Stomach smooth muscle (tissue), 2 donors: ENCODE data around the gene RACGAP1.

Experiments used
- H3K27ac ChIP-seq: one replicate; pipeline ENCODE4 v1.7.0; 2013; ENCODE audit warnings: mild to moderate bottlenecking, low read length, inconsistent platforms
- H3K27me3 ChIP-seq, 2 donors: one replicate each; pipeline ENCODE4 v1.7.0; 2013; ENCODE audit warnings: low read length in 2 of 2; ENCODE audit not compliant: insufficient read depth in 2 of 2, control insufficient read depth in 1 of 2
- H3K36me3 ChIP-seq, 2 donors: one replicate each; pipeline ENCODE4 v1.7.0; 2013; ENCODE audit warnings: low read length in 2 of 2; ENCODE audit not compliant: control insufficient read depth in 2 of 2, insufficient read depth in 2 of 2
- H3K4me1 ChIP-seq: one replicate; pipeline ENCODE4 v1.7.0; 2013; ENCODE audit warnings: low read length; ENCODE audit not compliant: control insufficient read depth, insufficient read depth
- H3K4me3 ChIP-seq, 2 donors: one replicate each; pipeline ENCODE4 v1.7.0; 2013; ENCODE audit warnings: low read length in 2 of 2
- H3K9ac ChIP-seq, 2 donors: one replicate each; pipeline ENCODE4 v1.7.0; 2013; ENCODE audit warnings: low read length in 2 of 2, mild to moderate bottlenecking in 1 of 2
- H3K9me3 ChIP-seq, 2 donors: one replicate each; pipeline ENCODE4 v1.7.0; 2013; ENCODE audit warnings: low read length in 2 of 2; ENCODE audit not compliant: control insufficient read depth in 2 of 2
- donor health status: healthy.
- donor health status: Pancreatic carcinoma.

RACGAP1 gene

GRCh38 chr12:49967777-49968250 lies 57.5 kb downstream of the RACGAP1 start:
- Histone ChIP-seq H3K27ac (no peak overlapping the region), H3K4me3 (peak overlapping the region; percentile 74 to 75), H3K36me3 (no peaks in the 10 kb centered on the region), H3K27me3 (peaks cover 4 to 11% of the 10 kb centered on the region in 2 donors), H3K9me3 (no peaks in the 10 kb centered on the region), H3K4me1 (peaks cover 14% of the 10 kb centered on the region), H3K9ac (no peak overlapping the region)

- Histone ChIP-seq H3K27me3 (peaks cover 4 to 11% of the 10 kb centered on the region in 2 donors), H3K4me1 (peaks cover 14% of the 10 kb centered on the region), H3K9ac (peak overlapping the region; percentile 6 to 21), H3K27ac (no peak overlapping the region), H3K36me3 (no peaks in the 10 kb centered on the region), H3K4me3 (peak overlapping the region; percentile 74 to 75), H3K9me3 (no peaks in the 10 kb centered on the region)
These were observed 58.1 kb downstream of the RACGAP1 start for GRCh38 chr12:49967042-49967776.

- Histone ChIP-seq H3K4me1 (peaks cover 14% of the 10 kb centered on the region), H3K9me3 (no peaks in the 10 kb centered on the region), H3K4me3 (no peak overlapping the region), H3K27ac (no peak overlapping the region), H3K27me3 (peaks cover 4 to 11% of the 10 kb centered on the region in 2 donors), H3K9ac (no peak overlapping the region), H3K36me3 (no peaks in the 10 kb centered on the region)
These were observed 58.7 kb downstream of the RACGAP1 start for GRCh38 chr12:49966511-49967041.

- H3K4me3 ChIP-seq, result no peak overlapping the region
- H3K27ac ChIP-seq, result no peak overlapping the region
- peaks cover 19% of the 10 kb centered on the region for H3K4me1 ChIP-seq
- no peaks in the 10 kb centered on the region for H3K36me3 ChIP-seq
- H3K27me3 ChIP-seq, result peaks cover 10 to 12% of the 10 kb centered on the region in 2 donors
- no peak overlapping the region for H3K9ac ChIP-seq
- no peaks in the 10 kb centered on the region for H3K9me3 ChIP-seq
These were observed 59.5 kb downstream of the RACGAP1 start for GRCh38 chr12:49965836-49966235.

GRCh38 chr12:49964849-49965624 lies 60.3 kb downstream of the RACGAP1 start:
- H3K4me1 ChIP-seq, result peaks cover 19% of the 10 kb centered on the region
- H3K27me3 ChIP-seq, result peaks cover 18 to 20% of the 10 kb centered on the region in 2 donors
- H3K27ac ChIP-seq, result no peak overlapping the region
- H3K9ac ChIP-seq, result no peak overlapping the region
- no peaks in the 10 kb centered on the region for H3K36me3 ChIP-seq
- no peaks in the 10 kb centered on the region for H3K9me3 ChIP-seq
- H3K4me3 ChIP-seq, result no peak overlapping the region

GRCh38 chr12:49963976-49964815 lies 61.1 kb downstream of the RACGAP1 start:
- Histone ChIP-seq H3K27ac (no peak overlapping the region), H3K9ac (no peak overlapping the region), H3K27me3 (peaks cover 27% of the 10 kb centered on the region in 2 donors), H3K4me1 (peaks cover 19% of the 10 kb centered on the region), H3K9me3 (no peaks in the 10 kb centered on the region), H3K4me3 (no peak overlapping the region), H3K36me3 (no peaks in the 10 kb centered on the region)

- Histone ChIP-seq H3K36me3 (no peaks in the 10 kb centered on the region), H3K27ac (no peak overlapping the region), H3K4me3 (no peak overlapping the region), H3K9me3 (no peaks in the 10 kb centered on the region), H3K9ac (no peak overlapping the region), H3K27me3 (peaks cover 31 to 32% of the 10 kb centered on the region in 2 donors), H3K4me1 (peaks cover 19% of the 10 kb centered on the region)
These were observed 62.2 kb downstream of the RACGAP1 start for GRCh38 chr12:49962861-49963765.

- H3K4me1 ChIP-seq, result peaks cover 12% of the 10 kb centered on the region
- no peaks in the 10 kb centered on the region for H3K36me3 ChIP-seq
- no peak overlapping the region for H3K27ac ChIP-seq
- no peak overlapping the region for H3K9ac ChIP-seq
- peaks cover 29 to 41% of the 10 kb centered on the region in 2 donors for H3K27me3 ChIP-seq
- H3K9me3 ChIP-seq, result no peaks in the 10 kb centered on the region
- H3K4me3 ChIP-seq, result no peak overlapping the region
These were observed 63.1 kb downstream of the RACGAP1 start for GRCh38 chr12:49961993-49962764.
